Measurements from ENCODE around the gene ETV1.

The ETV1 gene

DNA sequence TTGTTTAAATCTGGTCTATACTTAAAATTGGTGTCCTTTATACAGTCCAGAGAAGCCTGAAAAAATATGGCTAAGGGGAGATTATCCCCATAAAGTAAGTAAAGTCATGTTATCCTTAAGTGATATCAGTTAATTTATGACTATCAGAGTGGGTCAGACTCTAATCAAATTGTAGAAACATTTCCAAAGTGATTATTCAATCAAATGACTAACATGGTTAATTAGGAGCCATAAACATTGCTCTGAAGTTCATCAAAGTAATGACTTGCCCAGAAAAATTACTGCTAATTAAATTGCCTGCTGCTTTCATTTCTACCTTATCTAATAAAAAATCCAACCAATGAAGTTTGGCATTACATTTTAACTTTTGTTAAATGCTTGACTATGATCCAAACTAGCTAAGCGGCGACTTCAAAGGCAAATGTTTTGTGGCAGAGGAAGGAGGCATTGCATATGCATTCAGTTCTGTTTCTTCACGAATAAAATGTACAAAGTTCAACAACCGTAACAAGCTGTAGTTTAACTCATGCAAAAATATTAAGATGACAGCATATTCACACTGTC, 76.7 kb downstream of the ETV1 start:
- no peaks in the 10 kb centered on the region for H3K27me3 ChIP-seq (ENCODE audit: insufficient read depth, poor library complexity, severe bottlenecking)
- no peak for DNase-seq (ENCODE audit: low read depth in 1 of 2, low spot score in 1 of 2)
- TF ChIP-seq, protein P1, sequence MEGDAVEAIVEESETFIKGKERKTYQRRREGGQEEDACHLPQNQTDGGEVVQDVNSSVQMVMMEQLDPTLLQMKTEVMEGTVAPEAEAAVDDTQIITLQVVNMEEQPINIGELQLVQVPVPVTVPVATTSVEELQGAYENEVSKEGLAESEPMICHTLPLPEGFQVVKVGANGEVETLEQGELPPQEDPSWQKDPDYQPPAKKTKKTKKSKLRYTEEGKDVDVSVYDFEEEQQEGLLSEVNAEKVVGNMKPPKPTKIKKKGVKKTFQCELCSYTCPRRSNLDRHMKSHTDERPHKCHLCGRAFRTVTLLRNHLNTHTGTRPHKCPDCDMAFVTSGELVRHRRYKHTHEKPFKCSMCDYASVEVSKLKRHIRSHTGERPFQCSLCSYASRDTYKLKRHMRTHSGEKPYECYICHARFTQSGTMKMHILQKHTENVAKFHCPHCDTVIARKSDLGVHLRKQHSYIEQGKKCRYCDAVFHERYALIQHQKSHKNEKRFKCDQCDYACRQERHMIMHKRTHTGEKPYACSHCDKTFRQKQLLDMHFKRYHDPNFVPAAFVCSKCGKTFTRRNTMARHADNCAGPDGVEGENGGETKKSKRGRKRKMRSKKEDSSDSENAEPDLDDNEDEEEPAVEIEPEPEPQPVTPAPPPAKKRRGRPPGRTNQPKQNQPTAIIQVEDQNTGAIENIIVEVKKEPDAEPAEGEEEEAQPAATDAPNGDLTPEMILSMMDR (IDR thresholded peaks at IDR 0.05; ENCODE audit: insufficient read depth, low read length), result no peak
- TF ChIP-seq SPI1 (IDR thresholded peaks at IDR 0.05; ENCODE audit: borderline replicate concordance, low read depth) (no peak), POLR2AphosphoS5 (IDR thresholded peaks at IDR 0.05; ENCODE audit: low read depth) (no peak), GABPA (IDR thresholded peaks at IDR 0.05; ENCODE audit: low read depth) (no peak)
- TF ChIP-seq, protein P2, sequence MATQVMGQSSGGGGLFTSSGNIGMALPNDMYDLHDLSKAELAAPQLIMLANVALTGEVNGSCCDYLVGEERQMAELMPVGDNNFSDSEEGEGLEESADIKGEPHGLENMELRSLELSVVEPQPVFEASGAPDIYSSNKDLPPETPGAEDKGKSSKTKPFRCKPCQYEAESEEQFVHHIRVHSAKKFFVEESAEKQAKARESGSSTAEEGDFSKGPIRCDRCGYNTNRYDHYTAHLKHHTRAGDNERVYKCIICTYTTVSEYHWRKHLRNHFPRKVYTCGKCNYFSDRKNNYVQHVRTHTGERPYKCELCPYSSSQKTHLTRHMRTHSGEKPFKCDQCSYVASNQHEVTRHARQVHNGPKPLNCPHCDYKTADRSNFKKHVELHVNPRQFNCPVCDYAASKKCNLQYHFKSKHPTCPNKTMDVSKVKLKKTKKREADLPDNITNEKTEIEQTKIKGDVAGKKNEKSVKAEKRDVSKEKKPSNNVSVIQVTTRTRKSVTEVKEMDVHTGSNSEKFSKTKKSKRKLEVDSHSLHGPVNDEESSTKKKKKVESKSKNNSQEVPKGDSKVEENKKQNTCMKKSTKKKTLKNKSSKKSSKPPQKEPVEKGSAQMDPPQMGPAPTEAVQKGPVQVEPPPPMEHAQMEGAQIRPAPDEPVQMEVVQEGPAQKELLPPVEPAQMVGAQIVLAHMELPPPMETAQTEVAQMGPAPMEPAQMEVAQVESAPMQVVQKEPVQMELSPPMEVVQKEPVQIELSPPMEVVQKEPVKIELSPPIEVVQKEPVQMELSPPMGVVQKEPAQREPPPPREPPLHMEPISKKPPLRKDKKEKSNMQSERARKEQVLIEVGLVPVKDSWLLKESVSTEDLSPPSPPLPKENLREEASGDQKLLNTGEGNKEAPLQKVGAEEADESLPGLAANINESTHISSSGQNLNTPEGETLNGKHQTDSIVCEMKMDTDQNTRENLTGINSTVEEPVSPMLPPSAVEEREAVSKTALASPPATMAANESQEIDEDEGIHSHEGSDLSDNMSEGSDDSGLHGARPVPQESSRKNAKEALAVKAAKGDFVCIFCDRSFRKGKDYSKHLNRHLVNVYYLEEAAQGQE (IDR thresholded peaks at IDR 0.05; ENCODE audit: insufficient replicate concordance, low read depth), result no peak
- H3K4me3 ChIP-seq (replicated peaks; ENCODE audit: insufficient read depth, low read length), result no peak overlapping the region
- no peak overlapping the region for H3K27ac ChIP-seq (replicated peaks)

DNA sequence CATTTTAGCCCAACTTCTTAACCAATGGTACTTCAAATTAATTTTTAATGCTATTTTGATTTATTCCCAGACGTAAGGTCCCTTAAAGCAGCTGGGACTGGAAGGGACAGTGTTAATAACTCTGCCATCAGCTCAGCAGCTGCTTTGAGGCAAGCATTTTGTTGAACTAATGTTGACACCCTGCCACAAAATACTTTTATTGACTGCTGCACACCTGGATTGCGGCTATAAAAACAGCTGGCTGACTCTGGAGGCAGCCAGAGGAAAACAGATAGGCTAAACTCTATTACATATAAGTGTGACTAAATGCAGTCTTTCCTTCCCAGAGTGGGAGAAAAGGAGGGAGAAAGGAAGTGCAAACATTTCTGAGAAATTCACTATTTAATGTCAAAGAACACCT, 77.6 kb downstream of the ETV1 start:
- no peaks in the 10 kb centered on the region for H3K27me3 ChIP-seq (ENCODE audit: insufficient read depth, poor library complexity, severe bottlenecking)
- no peak overlapping the region for H3K4me3 ChIP-seq (replicated peaks; ENCODE audit: insufficient read depth, low read length)
- H3K27ac ChIP-seq (replicated peaks), result no peak overlapping the region
- TF ChIP-seq POLR2AphosphoS5 (IDR thresholded peaks at IDR 0.05; ENCODE audit: low read depth), result no peak
- TF ChIP-seq, protein P1 (IDR thresholded peaks at IDR 0.05; ENCODE audit: insufficient read depth, low read length), result no peak
- TF ChIP-seq GABPA (IDR thresholded peaks at IDR 0.05; ENCODE audit: low read depth), result no peak
- TF ChIP-seq, protein P2 (IDR thresholded peaks at IDR 0.05; ENCODE audit: insufficient replicate concordance, low read depth), result no peak
- no peak for TF ChIP-seq SPI1 (IDR thresholded peaks at IDR 0.05; ENCODE audit: borderline replicate concordance, low read depth)
- DNase-seq (ENCODE audit: low read depth in 1 of 2, low spot score in 1 of 2), result no peak

DNA sequence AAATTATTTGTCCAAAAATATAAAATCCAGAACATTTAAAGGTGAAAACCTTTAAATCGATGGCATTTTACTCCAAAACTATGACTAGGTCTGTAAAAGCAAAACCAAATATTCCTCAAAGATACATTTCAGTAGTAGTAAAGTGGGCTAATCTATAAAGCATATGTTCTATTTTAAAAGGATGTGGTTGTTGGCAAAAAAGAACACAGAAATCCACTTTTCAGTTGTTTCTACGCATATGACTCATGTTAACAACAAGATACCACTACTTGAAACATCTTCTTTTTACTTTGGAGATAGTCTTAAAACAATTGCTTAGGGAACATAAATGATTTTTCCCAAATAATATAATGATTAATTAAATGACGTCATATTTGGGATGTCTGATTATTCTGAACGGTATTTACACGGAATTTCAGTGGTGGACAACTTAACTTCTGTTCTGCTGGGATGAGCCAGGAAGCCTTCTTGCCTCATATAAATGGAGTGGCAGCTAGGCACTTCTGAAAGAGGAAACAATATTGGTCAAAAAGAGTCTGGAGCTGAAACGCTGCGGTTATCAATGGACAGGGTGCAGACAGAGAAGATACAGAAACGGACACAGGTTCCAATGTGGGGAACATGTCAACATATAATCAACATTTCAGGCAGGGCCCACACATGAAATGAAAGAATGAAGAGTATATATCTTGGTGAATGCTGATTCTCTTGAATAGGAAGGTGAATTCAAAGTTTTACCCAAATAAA, 78.5 kb downstream of the ETV1 start:
- peak in 1 of 2 experiments; percentile 12 for DNase-seq (ENCODE audit: low read depth in 1 of 2, low spot score in 1 of 2)
- Histone ChIP-seq H3K27ac (replicated peaks) (no peak overlapping the region), H3K4me3 (replicated peaks; ENCODE audit: insufficient read depth, low read length) (no peak overlapping the region), H3K27me3 (ENCODE audit: insufficient read depth, poor library complexity, severe bottlenecking) (no peaks in the 10 kb centered on the region)
- no peak for TF ChIP-seq POLR2AphosphoS5 (IDR thresholded peaks at IDR 0.05; ENCODE audit: low read depth)
- TF ChIP-seq, protein P2 (IDR thresholded peaks at IDR 0.05; ENCODE audit: insufficient replicate concordance, low read depth), result no peak
- no peak for TF ChIP-seq SPI1 (IDR thresholded peaks at IDR 0.05; ENCODE audit: borderline replicate concordance, low read depth)
- TF ChIP-seq GABPA (IDR thresholded peaks at IDR 0.05; ENCODE audit: low read depth), result no peak
- TF ChIP-seq, protein P1 (IDR thresholded peaks at IDR 0.05; ENCODE audit: insufficient read depth, low read length), result no peak
